HG03039 (cell line): ENCODE measurements around the gene TSPAN9.

ENCODE experiments used
- ATAC-seq: cut with Tn5 transposase; IDR thresholded peaks from one replicate; pipeline ENCODE4 v1.9.1; 2021; ENCODE audit warnings: mild to moderate bottlenecking, moderate library complexity; ENCODE audit not compliant: unreplicated experiment

The TSPAN9 gene

DNA sequence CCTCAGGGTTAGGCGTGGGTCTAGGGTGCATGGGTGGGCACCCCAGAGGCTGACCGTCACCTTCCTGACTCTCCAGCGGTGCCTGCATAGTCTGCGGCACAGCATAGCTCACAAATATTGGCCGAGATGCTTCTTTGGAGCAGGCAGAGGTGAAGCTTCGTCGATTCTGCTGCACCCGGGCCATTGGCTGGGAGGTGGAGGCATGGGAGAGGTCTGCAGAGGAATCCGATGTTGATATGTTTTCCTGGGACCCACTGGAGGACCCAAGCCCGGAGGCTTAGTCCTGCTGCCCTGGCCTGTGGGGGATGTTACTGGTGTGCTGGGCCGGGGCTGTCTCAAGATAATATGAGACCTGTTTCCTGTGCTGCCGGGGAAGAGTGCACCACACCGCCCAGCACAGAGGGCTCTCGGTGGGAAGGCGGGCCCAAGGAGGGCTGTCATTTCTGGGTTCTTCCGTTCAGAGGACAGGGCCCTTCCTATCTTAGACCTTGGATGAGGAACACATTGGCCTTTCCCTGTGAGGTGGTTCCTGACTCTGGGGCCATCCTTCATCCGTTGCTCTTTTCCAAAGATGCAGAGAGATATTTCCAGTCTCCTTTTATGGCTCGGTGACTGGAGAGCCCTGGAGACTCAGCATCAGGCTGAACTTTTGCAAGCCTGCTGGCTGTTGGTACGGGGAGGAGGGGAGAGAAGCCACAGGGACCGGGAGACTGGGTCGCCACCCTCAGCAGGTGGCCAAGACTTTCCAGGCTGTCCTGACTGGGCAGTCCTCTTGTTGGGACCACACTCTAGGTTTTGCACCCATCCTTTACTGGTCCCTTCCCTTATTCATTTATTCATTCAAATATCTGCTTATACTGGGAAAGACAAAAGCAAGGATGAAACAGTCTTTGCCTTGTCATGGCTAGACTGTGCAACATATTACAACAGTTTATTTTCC, 143.5 kb downstream of the TSPAN9 start:
- no peak for ATAC-seq

DNA sequence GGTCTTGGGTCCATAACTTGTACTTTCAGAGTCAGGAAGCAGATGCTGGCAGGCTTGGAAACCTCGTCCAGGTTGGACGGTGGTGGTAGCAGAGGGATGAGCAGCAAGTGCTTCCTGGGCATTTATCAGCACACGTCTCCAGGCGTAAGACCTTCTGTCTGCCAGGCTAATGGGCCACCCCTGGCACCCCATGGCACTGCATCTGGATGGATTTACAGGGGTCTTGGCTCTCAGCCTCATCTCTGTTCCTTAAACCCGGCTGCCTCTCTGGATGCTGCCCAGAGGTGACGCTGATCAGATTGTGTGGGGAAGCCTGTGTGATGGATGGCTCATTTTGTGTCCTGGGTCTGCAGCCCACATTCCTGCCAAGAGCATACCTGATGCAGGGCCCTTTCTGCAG, 145.1 kb downstream of the TSPAN9 start:
- ATAC-seq, result no peak

DNA sequence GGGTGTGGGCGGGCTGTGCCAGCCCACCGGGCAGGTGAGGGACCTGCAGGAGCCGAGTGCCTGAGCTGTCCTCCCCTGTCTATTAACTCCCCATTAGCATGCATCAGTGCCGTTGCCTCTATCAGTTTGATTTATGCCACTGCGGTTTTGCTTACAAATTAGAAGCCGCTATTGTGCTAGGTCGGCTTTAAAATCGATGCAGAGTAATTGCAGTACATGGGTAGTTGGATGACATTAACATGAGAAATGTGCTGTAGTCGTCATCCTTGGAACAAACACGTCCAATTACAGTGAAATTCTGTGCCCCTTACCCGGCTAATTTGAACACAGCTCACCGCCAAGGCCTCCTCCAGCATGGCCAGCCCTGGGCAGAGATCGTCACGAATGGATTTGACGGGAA, 145.8 kb downstream of the TSPAN9 start:
- ATAC-seq, result no peak

- ATAC-seq, result no peak
These were observed 146.7 kb downstream of the TSPAN9 start for GRCh38 chr12:3223601-3224529.

GRCh38 chr12:3224530-3224903, 147.3 kb downstream of the TSPAN9 start:
- ATAC-seq, result no peak

DNA sequence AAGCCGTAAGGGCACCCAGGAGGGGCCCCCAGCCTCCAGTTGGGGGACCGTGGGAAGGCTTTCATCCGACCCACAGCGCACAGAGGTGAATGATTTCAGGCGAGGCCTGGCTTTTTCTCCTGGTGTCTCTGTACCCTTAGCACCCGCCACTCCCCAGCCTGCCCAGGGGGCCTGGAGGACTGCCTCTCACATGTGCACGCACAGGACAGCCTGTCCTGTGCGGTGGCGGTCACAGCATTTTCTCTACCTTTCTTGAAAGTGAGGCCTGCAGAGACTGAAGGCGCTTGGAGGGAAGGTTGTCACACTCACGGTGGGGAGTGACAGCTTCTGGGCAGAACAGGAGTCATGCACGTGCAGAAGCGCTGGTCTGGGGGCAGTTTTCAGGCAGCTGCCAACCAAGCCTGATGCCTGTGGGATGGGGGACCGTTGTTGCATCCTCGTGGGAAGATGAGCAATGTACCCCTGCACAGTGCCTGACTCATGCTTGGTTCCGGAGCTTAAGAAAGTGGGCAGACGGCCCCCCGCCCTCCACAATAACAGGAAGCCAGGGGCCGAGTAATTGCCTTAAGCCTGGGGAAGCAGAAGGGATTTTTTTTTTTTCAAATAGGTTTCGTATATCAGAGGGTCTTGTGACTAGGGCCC, 148.1 kb downstream of the TSPAN9 start:
- ATAC-seq, result no peak

DNA sequence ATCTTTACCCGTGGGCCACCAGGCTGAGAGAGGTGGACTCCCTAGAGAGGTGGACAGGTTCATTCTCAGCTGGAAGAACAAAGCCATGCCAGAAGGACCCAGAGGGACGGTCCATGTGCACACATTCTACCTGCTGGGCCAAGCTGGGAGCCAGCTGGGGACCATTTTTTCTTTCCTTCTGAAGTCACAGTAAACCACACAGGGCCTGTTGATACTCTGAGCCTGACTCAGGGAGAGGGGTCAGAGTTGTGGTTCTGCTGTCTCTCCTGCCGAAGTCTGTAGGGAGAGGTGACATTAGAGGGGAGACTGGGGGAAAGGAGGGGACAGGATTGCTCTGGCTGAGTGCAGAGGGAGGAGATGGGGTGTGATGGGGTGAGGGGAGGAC, 148.6 kb downstream of the TSPAN9 start:
- no peak for ATAC-seq

DNA sequence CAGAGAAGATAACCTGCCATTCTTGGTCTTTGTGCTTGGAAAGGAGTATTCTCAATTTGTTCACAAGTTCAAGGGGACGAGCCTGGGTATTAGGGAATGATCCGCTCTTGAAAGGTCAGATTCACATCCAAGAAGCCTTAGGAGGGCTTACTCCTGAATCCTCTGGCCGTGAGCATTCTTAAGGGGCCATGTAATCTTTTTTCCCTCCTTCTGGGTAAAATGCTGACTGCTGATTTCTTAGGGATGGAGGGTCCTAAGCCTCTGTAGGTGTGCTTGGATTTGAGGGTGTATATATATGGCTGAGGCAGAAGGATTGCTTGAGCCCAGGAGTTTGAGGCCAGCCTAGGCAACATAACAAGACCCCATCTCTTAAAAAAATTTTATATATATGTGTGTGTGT, 149.1 kb downstream of the TSPAN9 start:
- no peak for ATAC-seq

- ATAC-seq, result no peak
These were observed 150.1 kb downstream of the TSPAN9 start for GRCh38 chr12:3227076-3227975.

- no peak for ATAC-seq
These were observed 151.4 kb downstream of the TSPAN9 start for GRCh38 chr12:3228552-3228951.

DNA sequence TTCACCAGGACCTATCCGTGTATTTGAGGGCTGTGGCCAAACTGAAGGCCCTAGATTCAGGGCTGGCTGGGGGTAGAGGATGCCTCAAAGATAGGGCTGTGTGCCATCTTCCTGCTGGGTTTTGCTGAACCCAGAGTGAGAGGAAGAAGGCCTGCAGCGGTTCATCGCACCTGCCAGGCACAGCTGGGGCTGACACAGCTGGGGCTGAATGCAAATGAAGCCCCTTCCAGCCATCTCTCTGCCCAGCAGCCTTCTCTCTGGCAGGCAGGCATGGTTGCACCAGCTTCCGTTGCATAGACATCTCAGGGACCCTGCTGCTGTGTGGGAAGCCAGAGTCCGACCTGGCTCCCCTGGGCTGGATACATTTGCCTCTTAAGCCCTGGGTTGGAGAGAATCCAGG, 152.4 kb downstream of the TSPAN9 start:
- no peak for ATAC-seq

- ATAC-seq, result no peak
These were observed 153.7 kb downstream of the TSPAN9 start for GRCh38 chr12:3230758-3231375.

DNA sequence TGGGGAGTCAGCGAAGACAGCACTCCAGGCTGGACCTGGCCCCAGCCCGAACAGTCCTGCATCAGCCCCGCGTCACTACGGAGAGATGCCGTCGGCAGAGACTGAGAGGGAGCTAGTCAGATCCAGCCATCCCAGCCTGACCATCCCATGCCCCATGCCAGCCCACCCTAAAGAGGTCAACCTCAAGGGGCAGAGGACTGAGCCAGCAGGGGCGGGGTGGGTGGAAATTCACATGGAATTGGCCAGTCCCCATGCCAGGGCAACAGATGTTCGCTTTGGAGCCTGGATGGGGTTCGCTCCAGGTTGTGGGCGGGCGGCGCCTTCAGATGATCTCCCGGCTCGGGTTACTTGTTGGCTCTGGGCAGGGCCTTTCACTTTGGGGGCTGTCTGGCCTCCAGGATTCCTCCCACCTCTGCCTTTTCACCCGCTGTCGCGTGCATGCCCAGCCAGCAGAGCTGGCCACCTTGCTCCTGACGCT, 154.3 kb downstream of the TSPAN9 start:
- ATAC-seq, result no peak

DNA sequence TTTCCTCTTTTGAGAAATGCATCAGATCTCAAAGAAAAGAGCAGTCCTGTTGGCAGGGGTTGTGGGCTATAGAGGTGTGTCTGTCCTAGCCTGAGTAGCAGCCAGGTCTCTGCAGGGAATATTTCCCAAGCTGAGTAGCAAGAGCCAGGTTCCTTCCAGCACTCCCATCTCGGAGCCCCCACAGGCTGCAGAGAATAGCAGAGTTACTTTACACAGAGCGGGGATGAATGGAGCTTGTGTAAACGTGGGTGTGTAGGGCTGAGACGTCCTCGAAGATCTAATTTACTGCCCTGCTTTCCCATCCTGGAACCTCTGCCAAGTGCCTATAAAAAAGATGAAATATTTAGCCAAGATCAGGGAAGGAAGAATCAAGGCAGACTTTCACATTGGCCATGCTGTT, 156.6 kb downstream of the TSPAN9 start:
- no peak for ATAC-seq

DNA sequence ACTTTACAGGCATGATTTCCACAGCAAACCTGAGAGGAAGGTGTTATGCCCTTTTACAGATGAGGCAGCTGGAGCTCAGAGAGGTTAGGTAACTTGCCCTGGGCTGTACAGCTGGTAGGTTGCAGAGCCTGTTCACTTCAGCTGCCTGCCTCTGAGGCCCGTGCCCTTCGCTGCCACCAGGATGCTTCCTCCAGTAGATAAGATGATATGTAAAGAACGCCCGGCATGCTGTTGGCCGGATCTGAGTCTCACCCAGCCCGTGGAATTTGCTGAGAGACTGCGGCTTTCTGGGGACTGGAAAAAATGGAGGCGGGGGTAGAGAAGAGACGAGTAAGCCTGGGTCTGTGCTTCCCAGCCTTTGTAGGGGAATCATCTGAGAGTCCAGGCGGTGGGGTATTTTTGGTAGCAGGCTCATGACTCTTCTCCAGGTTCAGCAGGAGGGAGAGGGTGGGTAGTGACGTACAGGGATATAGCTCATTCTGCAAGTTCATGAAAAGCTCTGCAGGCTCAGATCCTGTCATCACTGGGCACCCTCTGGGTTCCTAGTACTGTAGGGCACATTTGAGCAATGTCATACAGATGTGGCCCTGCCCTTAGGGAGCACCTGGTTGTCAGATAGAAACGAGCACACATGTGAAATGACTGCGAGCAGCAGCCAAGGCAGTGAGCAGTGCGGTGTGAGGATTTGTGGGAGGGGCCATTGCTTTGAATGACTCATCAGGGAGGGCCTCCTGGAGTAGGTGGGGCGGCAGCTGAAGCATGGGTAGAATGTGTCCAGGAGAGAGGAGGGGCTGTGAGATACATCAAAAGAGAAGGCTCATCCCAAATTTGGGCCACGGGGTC, 159.4 kb downstream of the TSPAN9 start:
- ATAC-seq, result no peak

GRCh38 chr12:3238196-3238595, 161.0 kb downstream of the TSPAN9 start:
- ATAC-seq, result no peak

- no peak for ATAC-seq
These were observed 164.4 kb downstream of the TSPAN9 start for GRCh38 chr12:3241621-3242020.

DNA sequence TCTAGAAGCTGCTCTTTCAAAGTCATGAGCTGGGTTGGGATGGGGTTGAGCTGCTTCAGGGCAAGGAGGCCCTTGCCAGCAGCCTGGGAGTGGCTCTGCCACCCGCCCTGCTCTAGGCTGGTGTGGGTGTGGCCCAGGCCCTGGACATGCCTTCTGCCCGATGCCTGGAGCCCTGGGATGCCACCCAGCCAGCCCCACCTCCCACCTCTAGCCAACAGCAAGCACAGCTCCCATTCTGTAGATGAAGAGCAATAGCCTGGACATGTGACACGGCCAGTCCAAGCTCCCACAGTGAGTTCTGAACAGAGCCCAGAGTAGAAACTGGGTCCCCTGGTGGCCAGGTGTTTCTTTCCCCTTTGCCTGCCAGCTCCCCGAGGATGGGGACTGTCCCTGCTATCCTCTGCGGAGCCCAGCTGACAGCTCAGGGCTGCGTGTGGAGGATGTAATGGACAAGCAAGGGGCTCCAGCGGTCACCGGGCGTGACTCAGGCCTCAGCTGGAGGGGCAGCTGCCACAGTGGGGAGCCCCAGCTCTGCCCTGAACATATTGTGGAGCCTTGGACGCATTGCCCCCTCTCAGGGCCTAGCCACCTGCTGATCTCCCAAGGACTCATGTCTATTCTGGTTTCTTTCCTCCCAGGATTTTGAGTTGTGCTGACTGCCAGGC, 165.2 kb downstream of the TSPAN9 start:
- no peak for ATAC-seq
